Measurements from ENCODE around the gene AJM1.
A peak's percentile ranks its signal among the peaks of the same experiment; 100 is the strongest.

DNA sequence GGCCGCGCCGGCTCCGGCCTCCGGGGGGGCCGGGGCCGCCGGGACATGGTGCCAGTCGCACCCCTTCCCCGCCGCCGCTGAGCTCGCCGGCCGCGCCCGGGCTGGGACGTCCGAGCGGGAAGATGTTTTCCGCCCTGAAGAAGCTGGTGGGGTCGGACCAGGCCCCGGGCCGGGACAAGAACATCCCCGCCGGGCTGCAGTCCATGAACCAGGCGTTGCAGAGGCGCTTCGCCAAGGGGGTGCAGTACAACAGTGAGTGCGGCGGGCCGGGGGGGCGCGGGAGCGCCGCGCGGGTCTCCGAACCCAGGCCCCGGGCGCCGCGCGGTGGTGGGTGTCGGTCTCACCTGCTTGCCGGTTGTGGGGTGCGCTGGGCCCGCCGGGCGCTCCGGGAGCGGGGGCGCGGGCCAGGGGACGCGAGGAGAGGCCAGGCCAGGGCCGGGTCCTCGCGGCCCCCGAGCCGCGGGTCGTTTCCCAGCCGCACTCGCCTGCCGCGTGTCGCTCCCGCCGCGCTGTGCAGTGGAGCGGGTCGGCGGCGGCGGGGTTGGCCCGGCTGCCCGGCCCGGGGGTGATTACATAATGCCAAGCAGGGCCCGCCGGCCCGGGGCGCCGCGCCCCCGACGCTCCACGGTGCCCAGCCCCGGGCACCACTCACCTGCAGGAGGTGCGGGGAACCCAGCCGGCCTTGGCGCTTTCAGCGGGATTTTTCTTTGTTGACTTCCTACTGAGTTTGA lies 34.0 kb upstream of the AJM1 start:
- TF ChIP-seq CTCF (IDR thresholded peaks at IDR 0.05): peak in 1 of 6 experiments; percentile 1
- TF ChIP-seq EP300 (IDR thresholded peaks at IDR 0.05): no peak
- TF ChIP-seq POLR2AphosphoS5 (IDR thresholded peaks at IDR 0.05): no peak
- no peak for TF ChIP-seq POLR2A (IDR thresholded peaks at IDR 0.05)

Measured in upper lobe of left lung (tissue), 4 donors.